Measurements from ENCODE around the gene CEP152.

GRCh38 chr15:48696627-48697312 lies 114.1 kb downstream of the CEP152 start:
- TF ChIP-seq CTCF (IDR thresholded peaks at IDR 0.05; ENCODE audit: low read depth, low read length): no peak
- TF ChIP-seq MAX (IDR thresholded peaks at IDR 0.05; ENCODE audit: low read depth, low read length): no peak
